Stimulated activated naive CD8-positive, alpha-beta T cell treated with anti-CD3 and anti-CD28 coated beads, Interleukin-15, Interleukin-2, amounts not matched to agents 100 ng/mL and 50 ng/mL, for 24 hours (primary cell): ENCODE results near the gene TAF1C.

ENCODE experiments used
- H3K27ac Mint-ChIP-seq: one replicate; pipeline ENCODE4 v1.8.0; 2021; ENCODE audit warnings: mild to moderate bottlenecking, mixed read lengths
- H3K27me3 Mint-ChIP-seq: one replicate; pipeline ENCODE4 v1.8.0; 2021; ENCODE audit warnings: mixed read lengths
- H3K36me3 Mint-ChIP-seq: one replicate; pipeline ENCODE4 v1.8.0; 2021; ENCODE audit warnings: low read depth, mixed read lengths
- H3K4me1 Mint-ChIP-seq: one replicate; pipeline ENCODE4 v1.8.0; 2021; ENCODE audit warnings: low read depth, mixed read lengths
- H3K4me3 Mint-ChIP-seq: one replicate; pipeline ENCODE4 v1.8.0; 2021; ENCODE audit warnings: mild to moderate bottlenecking, mixed read lengths
- H3K9me3 Mint-ChIP-seq: one replicate; pipeline ENCODE4 v1.8.0; 2021; ENCODE audit warnings: mixed read lengths

The TAF1C gene

GRCh38 chr16:84186685-84187437 is at the start of gene TAF1C:
TSS of gene TAF1C (minus strand) at chr16:84187057. CDS start at chr16:84184988, 2,069 bp downstream.
- H3K36me3 Mint-ChIP-seq, result peaks cover 27% of the 10 kb centered on the region
- peak within 1 kb of the TSS; percentile 94 for H3K4me3 Mint-ChIP-seq
- H3K9me3 Mint-ChIP-seq, result no peaks in the 10 kb centered on the region
- peak within 1 kb of the TSS; percentile 83 for H3K27ac Mint-ChIP-seq
- H3K4me1 Mint-ChIP-seq, result peaks cover 19% of the 10 kb centered on the region
- H3K27me3 Mint-ChIP-seq, result no peaks in the 10 kb centered on the region

DNA sequence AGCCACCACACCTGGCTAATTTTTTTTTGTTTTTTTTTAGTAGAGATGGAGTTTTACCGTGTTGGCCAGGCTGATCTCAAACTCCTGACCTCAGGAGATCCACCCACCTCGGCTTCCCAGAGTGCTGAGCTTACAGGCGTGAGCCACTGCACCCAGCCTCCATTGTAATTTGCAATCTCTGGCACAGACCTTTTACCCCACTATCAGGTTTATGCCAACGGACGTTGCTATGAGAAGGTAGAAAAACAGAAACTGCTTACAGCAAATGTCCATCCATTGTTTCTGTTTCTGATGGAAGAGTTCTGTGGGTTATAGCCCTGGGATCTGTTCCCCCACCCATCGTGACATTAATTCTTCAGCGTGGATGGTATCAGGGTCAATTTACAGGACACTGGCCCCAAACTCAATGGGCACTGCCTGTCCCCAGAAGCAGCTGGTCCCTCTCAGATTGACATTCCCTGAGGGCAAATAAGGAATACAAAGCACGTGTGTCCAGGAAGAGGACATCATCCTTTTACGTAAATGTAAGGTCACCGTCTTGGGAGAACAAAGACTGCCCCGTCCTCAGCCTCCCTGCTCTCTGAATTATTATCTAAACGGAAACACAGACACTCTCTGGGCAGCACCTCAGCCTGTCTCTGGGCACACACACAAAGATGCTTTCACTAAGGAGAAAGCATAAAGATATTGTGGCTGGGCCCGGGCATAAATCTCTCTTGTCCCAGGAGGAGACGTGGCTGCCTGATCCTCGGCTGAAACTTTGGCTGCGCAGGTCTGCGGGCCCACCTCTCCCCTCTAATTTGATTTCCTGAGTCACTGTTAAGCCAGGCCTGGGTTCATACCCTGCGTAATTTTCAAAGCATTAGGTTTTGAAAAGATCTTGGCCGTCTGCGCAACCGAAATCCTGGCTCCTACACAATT is 47.7 kb upstream of the TAF1C start:
- Mint-ChIP-seq H3K4me3 (no peak overlapping the region), H3K9me3 (no peaks in the 10 kb centered on the region), H3K27me3 (peaks cover 8% of the 10 kb centered on the region), H3K27ac (no peak overlapping the region), H3K4me1 (no peaks in the 10 kb centered on the region), H3K36me3 (no peaks in the 10 kb centered on the region)

DNA sequence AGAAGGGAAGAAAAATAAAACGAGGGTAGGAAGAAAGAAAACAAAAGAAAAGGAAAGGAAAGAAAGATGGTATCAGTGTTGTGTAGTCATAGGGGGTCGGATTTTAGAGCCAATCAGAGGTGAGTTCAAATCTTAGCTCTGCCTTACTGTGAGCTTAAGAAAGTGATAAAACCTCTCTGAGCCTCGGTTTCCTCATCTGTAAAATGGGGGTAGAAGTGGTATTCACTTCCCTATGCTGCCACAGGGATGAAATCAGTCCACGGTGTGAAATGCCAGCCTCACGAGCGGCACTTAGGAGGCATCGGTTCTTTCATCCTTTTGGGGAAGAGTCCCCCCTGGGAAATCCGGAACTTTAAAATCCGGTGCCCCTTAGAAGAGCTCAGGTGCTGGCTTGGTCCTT is 46.9 kb upstream of the TAF1C start:
- H3K9me3 Mint-ChIP-seq, result no peaks in the 10 kb centered on the region
- H3K4me1 Mint-ChIP-seq, result no peaks in the 10 kb centered on the region
- no peak overlapping the region for H3K27ac Mint-ChIP-seq
- no peaks in the 10 kb centered on the region for H3K36me3 Mint-ChIP-seq
- H3K27me3 Mint-ChIP-seq, result peaks cover under 1% of the 10 kb centered on the region
- H3K4me3 Mint-ChIP-seq, result no peak overlapping the region

- no peaks in the 10 kb centered on the region for H3K36me3 Mint-ChIP-seq
- H3K27me3 Mint-ChIP-seq, result no peaks in the 10 kb centered on the region
- H3K9me3 Mint-ChIP-seq, result no peaks in the 10 kb centered on the region
- H3K4me3 Mint-ChIP-seq, result no peak overlapping the region
- no peak overlapping the region for H3K27ac Mint-ChIP-seq
- H3K4me1 Mint-ChIP-seq, result no peaks in the 10 kb centered on the region
Observed at GRCh38 chr16:84232969-84233368, 46.1 kb upstream of the TAF1C start.

DNA sequence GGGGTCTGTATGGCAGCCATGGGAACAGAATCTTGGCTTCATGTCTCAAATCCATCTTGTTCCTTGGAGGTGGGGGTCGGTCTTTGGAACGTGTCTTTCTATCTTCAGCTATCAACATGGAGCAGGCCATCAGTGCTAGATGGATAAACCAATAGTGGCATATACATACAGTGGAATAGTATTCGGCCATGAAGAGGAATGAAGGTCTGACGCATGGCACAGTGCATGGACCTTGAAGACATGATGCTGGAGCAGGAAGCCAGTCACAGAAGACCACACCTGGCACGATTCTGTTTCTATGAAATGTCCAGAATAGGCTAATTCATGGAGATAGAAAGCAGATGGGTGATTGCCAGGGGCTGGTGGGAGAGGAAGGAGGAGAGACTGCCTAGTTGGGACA is 45.2 kb upstream of the TAF1C start:
- no peak overlapping the region for H3K4me3 Mint-ChIP-seq
- no peak overlapping the region for H3K27ac Mint-ChIP-seq
- no peaks in the 10 kb centered on the region for H3K4me1 Mint-ChIP-seq
- H3K9me3 Mint-ChIP-seq, result no peaks in the 10 kb centered on the region
- no peaks in the 10 kb centered on the region for H3K36me3 Mint-ChIP-seq
- H3K27me3 Mint-ChIP-seq, result peaks cover 4% of the 10 kb centered on the region

DNA sequence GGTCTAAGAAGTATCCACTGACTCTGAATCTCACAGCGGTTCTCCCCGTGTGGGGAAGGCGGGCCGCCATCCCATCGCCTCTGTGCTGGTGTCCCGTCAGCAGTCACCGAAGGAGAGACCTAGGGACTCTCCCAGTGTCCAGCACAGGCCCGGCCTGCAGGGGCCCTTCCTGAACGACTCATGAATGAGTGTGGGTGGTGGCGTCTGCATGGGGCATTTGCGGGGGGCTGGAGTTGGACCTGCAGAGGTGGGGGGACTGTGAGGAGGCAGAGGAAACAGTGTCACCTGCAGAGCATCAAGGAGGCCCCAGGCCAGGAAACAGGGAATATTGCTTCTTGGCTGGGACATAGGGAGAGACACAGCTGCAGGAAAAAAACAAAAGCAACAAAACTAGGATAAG is 42.6 kb upstream of the TAF1C start:
- peaks cover 9% of the 10 kb centered on the region for H3K27me3 Mint-ChIP-seq
- H3K4me3 Mint-ChIP-seq, result no peak overlapping the region
- H3K4me1 Mint-ChIP-seq, result no peaks in the 10 kb centered on the region

GRCh38 chr16:84228256-84228838 is 41.5 kb upstream of the TAF1C start:
- H3K4me3 Mint-ChIP-seq, result no peak overlapping the region
- H3K27me3 Mint-ChIP-seq, result peaks cover 10% of the 10 kb centered on the region
- H3K9me3 Mint-ChIP-seq, result no peaks in the 10 kb centered on the region

More for the DNA sequence above, 42.6 kb upstream of the TAF1C start:
- no peaks in the 10 kb centered on the region for H3K9me3 Mint-ChIP-seq
- H3K27ac Mint-ChIP-seq, result no peak overlapping the region
- H3K36me3 Mint-ChIP-seq, result no peaks in the 10 kb centered on the region

DNA sequence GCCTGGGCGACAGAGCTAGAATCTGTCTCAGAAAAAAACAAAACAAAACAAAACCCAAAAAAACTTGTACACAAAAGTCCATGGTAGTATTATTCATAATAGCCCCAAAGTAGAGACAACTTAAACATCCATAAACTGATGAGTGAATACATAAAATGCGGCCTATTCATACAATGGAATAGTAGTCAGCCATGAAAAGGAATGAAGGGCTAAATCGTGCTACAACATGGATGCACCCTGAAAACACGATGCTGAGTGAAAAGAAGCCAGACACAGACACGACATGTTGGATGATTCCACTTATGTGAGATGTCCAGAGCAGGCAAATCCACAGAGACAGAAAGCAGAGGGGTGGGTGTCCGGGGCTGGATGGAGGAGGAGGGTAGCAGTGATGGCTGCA is 40.7 kb upstream of the TAF1C start:
- Mint-ChIP-seq H3K9me3 (no peaks in the 10 kb centered on the region), H3K4me1 (no peaks in the 10 kb centered on the region), H3K27ac (no peak overlapping the region), H3K27me3 (peaks cover 10% of the 10 kb centered on the region), H3K36me3 (no peaks in the 10 kb centered on the region), H3K4me3 (no peak overlapping the region)

More at GRCh38 chr16:84228256-84228838, 41.5 kb upstream of the TAF1C start:
- H3K4me1 Mint-ChIP-seq, result no peaks in the 10 kb centered on the region
- H3K36me3 Mint-ChIP-seq, result no peaks in the 10 kb centered on the region
- no peak overlapping the region for H3K27ac Mint-ChIP-seq

GRCh38 chr16:84226026-84226425 is 39.2 kb upstream of the TAF1C start:
- no peak overlapping the region for H3K4me3 Mint-ChIP-seq
- H3K27me3 Mint-ChIP-seq, result peaks cover 10% of the 10 kb centered on the region
- H3K9me3 Mint-ChIP-seq, result no peaks in the 10 kb centered on the region
- no peak overlapping the region for H3K27ac Mint-ChIP-seq
- no peaks in the 10 kb centered on the region for H3K36me3 Mint-ChIP-seq
- H3K4me1 Mint-ChIP-seq, result no peaks in the 10 kb centered on the region

- no peak overlapping the region for H3K4me3 Mint-ChIP-seq
Observed at GRCh38 chr16:84225571-84225970, 38.7 kb upstream of the TAF1C start.

DNA sequence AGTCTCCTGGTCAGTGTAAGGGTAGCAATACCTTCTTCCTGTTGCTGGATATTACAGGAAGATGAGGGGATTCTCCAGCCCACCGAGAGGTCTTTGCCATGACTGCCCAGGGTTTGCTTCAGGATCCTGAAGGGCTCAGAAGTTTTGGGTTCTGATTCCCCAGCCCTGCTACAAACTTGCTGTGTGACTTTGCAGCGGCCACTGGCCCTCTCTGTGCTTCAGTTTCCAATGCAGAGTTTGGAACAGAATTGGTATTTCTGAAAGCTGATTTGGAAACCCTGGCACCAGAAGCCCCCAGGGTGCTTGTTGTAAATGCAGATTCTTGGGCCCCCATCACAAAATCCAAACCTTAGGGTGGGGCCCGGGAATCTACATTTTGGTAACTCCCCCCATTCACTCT is 38.3 kb upstream of the TAF1C start:
- Mint-ChIP-seq H3K36me3 (no peaks in the 10 kb centered on the region), H3K27ac (no peak overlapping the region), H3K4me1 (no peaks in the 10 kb centered on the region), H3K4me3 (no peak overlapping the region), H3K9me3 (no peaks in the 10 kb centered on the region), H3K27me3 (peaks cover 10% of the 10 kb centered on the region)

More at GRCh38 chr16:84225571-84225970, 38.7 kb upstream of the TAF1C start:
- peaks cover 10% of the 10 kb centered on the region for H3K27me3 Mint-ChIP-seq
- H3K4me1 Mint-ChIP-seq, result no peaks in the 10 kb centered on the region
- H3K36me3 Mint-ChIP-seq, result no peaks in the 10 kb centered on the region
- no peaks in the 10 kb centered on the region for H3K9me3 Mint-ChIP-seq
- no peak overlapping the region for H3K27ac Mint-ChIP-seq

- Mint-ChIP-seq H3K27me3 (peaks cover 10% of the 10 kb centered on the region), H3K9me3 (no peaks in the 10 kb centered on the region), H3K27ac (no peak overlapping the region), H3K4me1 (no peaks in the 10 kb centered on the region), H3K36me3 (no peaks in the 10 kb centered on the region), H3K4me3 (no peak overlapping the region)
Observed at GRCh38 chr16:84224554-84224953, 37.7 kb upstream of the TAF1C start.

DNA sequence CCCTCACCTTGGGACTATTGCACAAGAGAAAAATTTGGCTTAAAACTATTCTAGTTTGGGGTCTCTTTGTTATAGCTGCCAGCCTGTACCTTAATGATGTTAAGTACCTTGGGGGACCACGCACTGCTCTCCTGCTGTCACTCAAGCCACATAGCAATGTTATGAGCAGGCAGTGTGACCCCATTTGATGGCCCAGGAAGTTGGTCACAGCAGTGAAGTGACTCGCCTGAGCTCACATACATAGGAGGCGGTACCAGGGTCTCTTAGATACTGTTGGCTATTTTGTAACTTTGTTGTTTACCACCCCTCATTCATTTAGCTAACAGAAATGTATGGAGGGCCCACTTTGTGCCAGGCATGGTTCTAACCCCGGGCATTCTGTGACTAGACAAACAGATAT is 36.6 kb upstream of the TAF1C start:
- H3K4me1 Mint-ChIP-seq, result no peaks in the 10 kb centered on the region
- no peaks in the 10 kb centered on the region for H3K36me3 Mint-ChIP-seq
- H3K27me3 Mint-ChIP-seq, result peaks cover 10% of the 10 kb centered on the region
- no peak overlapping the region for H3K4me3 Mint-ChIP-seq
- H3K27ac Mint-ChIP-seq, result no peak overlapping the region
- no peaks in the 10 kb centered on the region for H3K9me3 Mint-ChIP-seq

- Mint-ChIP-seq H3K4me3 (no peak overlapping the region), H3K9me3 (no peaks in the 10 kb centered on the region), H3K4me1 (no peaks in the 10 kb centered on the region), H3K36me3 (no peaks in the 10 kb centered on the region), H3K27me3 (peaks cover 6% of the 10 kb centered on the region), H3K27ac (no peak overlapping the region)
Observed at GRCh38 chr16:84220851-84221250, 34.0 kb upstream of the TAF1C start.

DNA sequence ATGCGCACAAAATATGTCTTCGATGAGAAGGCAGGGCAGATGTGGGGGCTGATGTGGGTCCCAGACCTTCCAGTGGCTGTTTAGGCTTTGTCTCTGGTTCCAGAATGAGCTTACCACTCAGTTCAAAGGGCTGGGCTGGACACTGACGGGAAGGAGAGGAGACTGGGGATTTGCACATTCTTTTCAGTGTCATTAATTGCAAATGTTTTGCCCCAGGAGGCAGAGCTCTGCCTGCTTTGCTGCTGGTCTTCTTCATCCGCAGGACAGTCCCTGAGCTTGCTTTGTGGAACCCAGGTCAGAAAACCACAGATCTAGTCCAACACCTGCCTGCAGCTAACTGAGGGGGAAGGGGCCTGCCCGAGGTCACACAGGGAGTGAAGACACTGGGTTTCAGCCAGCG is 32.1 kb upstream of the TAF1C start:
- Mint-ChIP-seq H3K27ac (no peak overlapping the region), H3K4me1 (no peaks in the 10 kb centered on the region), H3K36me3 (no peaks in the 10 kb centered on the region), H3K9me3 (no peaks in the 10 kb centered on the region), H3K27me3 (no peaks in the 10 kb centered on the region), H3K4me3 (no peak overlapping the region)
